ENCODE data around the gene TNFRSF1A. TPM values are rescaled to one million over a fixed set of nuclear protein-coding genes. Genes with fewer than 3 reads are reported as not detected.

TNFRSF1A gene
- total and polyA plus RNA-seq, 12 donors = 29.4 to 100 (median 39.2) TPM

- WGBS, 2 donors = 55 to 67% methylated on average over 6 of the region's 6 CpGs
- intact Hi-C loops (cut with DNase I) = loop anchor here in 3 of 10 donors (10.0 kb wide), 2 partner anchors 53 to 143 kb away; partner anchors contain the start of gene SCNN1A (in 1 of the 3)
These were observed 20.0 kb downstream of the TNFRSF1A start for GRCh38 chr12:6321905-6322304.

GRCh38 chr12:6319446-6319845, 22.4 kb downstream of the TNFRSF1A start:
- DNase-seq = no peak
- no peak for TF ChIP-seq CTCF (IDR thresholded peaks at IDR 0.05)
- no peaks in the 10 kb centered on the region for H3K36me3 ChIP-seq
- no peaks in the 10 kb centered on the region for H3K27me3 ChIP-seq
- 92 to 94% methylated on average over 4 of the region's 4 CpGs for WGBS, 2 donors
- no peak overlapping the region for H3K27ac ChIP-seq
- H3K4me1 ChIP-seq = peaks cover 11 to 37% (median 26%) of the 10 kb centered on the region in 9 donors
- intact Hi-C loops (cut with DNase I) = no loop called here
- no peak overlapping the region for H3K4me3 ChIP-seq
- no peaks in the 10 kb centered on the region for H3K9me3 ChIP-seq
- ATAC-seq = no peak

More at GRCh38 chr12:6321905-6322304, 20.0 kb downstream of the TNFRSF1A start:
- no peaks in the 10 kb centered on the region for H3K9me3 ChIP-seq
- peaks cover 0 to 19% (median 0%) of the 10 kb centered on the region in 9 donors for H3K36me3 ChIP-seq
- peak in 4 of 8 donors; percentile 14 to 40 (median 18) for ATAC-seq
- H3K27ac ChIP-seq = peak overlapping the region in 8 of 10 donors; percentile 63 to 88 (median 81)
- peaks cover 16 to 62% (median 49%) of the 10 kb centered on the region in 9 donors for H3K4me1 ChIP-seq
- TF ChIP-seq CTCF (IDR thresholded peaks at IDR 0.05) = no peak
- H3K27me3 ChIP-seq = no peaks in the 10 kb centered on the region
- no peak for DNase-seq
- no peak overlapping the region for H3K4me3 ChIP-seq

- no peaks in the 10 kb centered on the region for H3K36me3 ChIP-seq
- H3K4me3 ChIP-seq = no peak overlapping the region
- DNase-seq (no peak), ATAC-seq (no peak)
- H3K4me1 ChIP-seq = peaks cover 7 to 27% (median 16%) of the 10 kb centered on the region in 9 donors
- 83 to 94% methylated on average over 16 of the region's 16 CpGs for WGBS, 2 donors
- no peaks in the 10 kb centered on the region for H3K27me3 ChIP-seq
- no peak overlapping the region for H3K27ac ChIP-seq
- no peak for TF ChIP-seq CTCF (IDR thresholded peaks at IDR 0.05)
- H3K9me3 ChIP-seq = no peaks in the 10 kb centered on the region
- intact Hi-C loops (cut with DNase I) = no loop called here
These were observed 23.4 kb downstream of the TNFRSF1A start for GRCh38 chr12:6318440-6318879.

GRCh38 chr12:6317693-6318439, 24.0 kb downstream of the TNFRSF1A start:
- WGBS, 2 donors = 82 to 88% methylated on average over 21 of the region's 21 CpGs
- Histone ChIP-seq H3K27me3 (no peaks in the 10 kb centered on the region), H3K27ac (no peak overlapping the region), H3K4me1 (peaks cover 7 to 21% (median 11%) of the 10 kb centered on the region in 9 donors), H3K4me3 (no peak overlapping the region), H3K9me3 (no peaks in the 10 kb centered on the region), H3K36me3 (no peaks in the 10 kb centered on the region)
- TF ChIP-seq CTCF (IDR thresholded peaks at IDR 0.05) = no peak
- ATAC-seq = peak in 1 of 8 donors; percentile 3
- DNase-seq = no peak
- intact Hi-C loops (cut with DNase I) = no loop called here

All from heart right ventricle (tissue), 16 donors.